ENCODE measurements around the gene CMTM4.
A peak's percentile ranks its signal among the peaks of the same experiment; 100 is the strongest.

Gene CMTM4

GRCh38 chr16:66696669-66697630, at the start of gene CMTM4:
Gene CMTM4 (minus strand): TSS chr16:66696743. CDS start chr16:66696525, 218 bp downstream.
- DNase-seq, result peak; percentile 76 to 83

- no peak for DNase-seq
Observed at GRCh38 chr16:66746048-66746447, 49.5 kb upstream of the CMTM4 start.

GRCh38 chr16:66741950-66742808, 45.6 kb upstream of the CMTM4 start:
- no peak for DNase-seq

GRCh38 chr16:66741169-66741900, 44.8 kb upstream of the CMTM4 start:
- no peak for DNase-seq

GRCh38 chr16:66740533-66740932, 44.0 kb upstream of the CMTM4 start:
- DNase-seq, result no peak

- peak; percentile 43 to 47 for DNase-seq
Observed at GRCh38 chr16:66740010-66740409, 43.5 kb upstream of the CMTM4 start.

- no peak for DNase-seq
Observed at GRCh38 chr16:66735891-66736290, 39.3 kb upstream of the CMTM4 start.

- no peak for DNase-seq
Observed at GRCh38 chr16:66731101-66731500, 34.6 kb upstream of the CMTM4 start.

GRCh38 chr16:66728804-66729203, 32.3 kb upstream of the CMTM4 start:
- no peak for DNase-seq

GRCh38 chr16:66728117-66728787, 31.7 kb upstream of the CMTM4 start:
- DNase-seq, result peak in 1 of 2 experiments; percentile 25

- no peak for DNase-seq
Observed at GRCh38 chr16:66720766-66721165, 24.2 kb upstream of the CMTM4 start.

GRCh38 chr16:66719246-66719645, 22.7 kb upstream of the CMTM4 start:
- no peak for DNase-seq

- no peak for DNase-seq
Observed at GRCh38 chr16:66717776-66718175, 21.2 kb upstream of the CMTM4 start.

- DNase-seq, result peak; percentile 27 to 28
Observed at GRCh38 chr16:66717112-66717675, 20.7 kb upstream of the CMTM4 start.

- DNase-seq, result no peak
Observed at GRCh38 chr16:66714654-66715307, 18.2 kb upstream of the CMTM4 start.

GRCh38 chr16:66714062-66714461, 17.5 kb upstream of the CMTM4 start:
- no peak for DNase-seq

- DNase-seq, result no peak
Observed at GRCh38 chr16:66713076-66713475, 16.5 kb upstream of the CMTM4 start.

GRCh38 chr16:66712512-66712911, 16.0 kb upstream of the CMTM4 start:
- DNase-seq, result no peak

- no peak for DNase-seq
Observed at GRCh38 chr16:66711581-66711980, 15.0 kb upstream of the CMTM4 start.

- DNase-seq, result no peak
Observed at GRCh38 chr16:66706506-66706880, 9.9 kb upstream of the CMTM4 start.

- DNase-seq, result no peak
Observed at GRCh38 chr16:66705790-66706505, 9.4 kb upstream of the CMTM4 start.
